Renal cortical epithelial cell (primary cell): ENCODE measurements around the gene TBC1D17. TPM values are rescaled to one million over a fixed set of nuclear protein-coding genes. Genes with fewer than 3 reads are reported as not detected.
A peak's percentile ranks its signal among the peaks of the same experiment; 100 is the strongest.
"Not testable (repeated sequence)": the region's sequence is repeated elsewhere in the genome, so short reads cannot be mapped to it uniquely, and the experiment has no call there.

ENCODE experiments used
- DNase-seq: peaks from one replicate; pipeline ENCODE4 v3.0.0-alpha.2; 2011; ENCODE audit warnings: low read depth
- total RNA-seq: library from RNA; depleted of rRNA; stranded (reverse); fragments of >200 nt; gene quantifications from 2 replicates; pipeline ENCODE4 v1.2.3, GENCODE V29; 2014

The TBC1D17 gene
- total RNA-seq, 1 donor from 2014 or later = 12.1 TPM

DNA sequence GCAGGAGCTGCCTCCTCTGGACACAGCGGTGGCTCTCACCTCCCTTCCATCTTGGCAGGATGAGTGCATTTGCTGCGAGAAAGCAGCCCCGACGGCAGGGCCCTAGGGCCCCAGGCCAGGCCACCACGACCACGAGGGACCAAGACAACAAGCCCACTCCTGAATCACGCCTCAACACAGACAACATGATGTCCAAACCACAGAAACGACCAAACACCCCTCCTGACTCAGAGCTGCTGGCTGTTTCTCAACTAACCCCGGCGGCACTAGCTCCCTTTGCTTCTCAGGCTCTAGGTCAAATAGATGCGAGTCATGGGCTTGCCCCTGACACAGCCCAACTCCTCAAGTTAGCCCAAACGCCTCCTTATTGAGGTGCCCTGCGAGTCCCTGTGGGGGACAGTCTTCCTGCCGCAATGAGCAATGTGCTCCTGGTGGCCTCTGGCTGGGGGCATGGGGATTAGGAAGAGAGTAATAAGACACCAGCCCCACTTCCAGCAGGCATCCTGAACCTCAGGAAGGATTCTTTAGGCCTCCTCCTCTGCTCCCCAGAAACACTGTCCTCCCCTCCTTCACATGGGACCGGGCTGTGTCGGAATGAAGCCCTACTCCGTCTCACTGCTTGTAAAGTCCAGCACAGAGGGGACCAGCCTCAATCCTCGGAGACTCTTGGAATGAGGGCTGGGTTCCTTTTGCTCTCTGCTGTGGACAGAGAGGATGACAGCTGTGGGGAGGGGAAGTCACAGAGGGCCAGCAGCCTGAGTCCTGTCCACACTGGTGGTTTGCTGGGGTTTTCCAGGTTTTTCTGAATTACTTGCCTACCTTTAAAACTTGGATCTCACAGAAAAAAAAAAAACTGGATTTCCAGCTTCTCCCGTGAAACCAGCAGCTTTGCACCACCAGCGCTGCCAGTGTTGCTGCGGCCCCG, 44.6 kb downstream of the TBC1D17 start:
- DNase-seq = peak; percentile 66

DNA sequence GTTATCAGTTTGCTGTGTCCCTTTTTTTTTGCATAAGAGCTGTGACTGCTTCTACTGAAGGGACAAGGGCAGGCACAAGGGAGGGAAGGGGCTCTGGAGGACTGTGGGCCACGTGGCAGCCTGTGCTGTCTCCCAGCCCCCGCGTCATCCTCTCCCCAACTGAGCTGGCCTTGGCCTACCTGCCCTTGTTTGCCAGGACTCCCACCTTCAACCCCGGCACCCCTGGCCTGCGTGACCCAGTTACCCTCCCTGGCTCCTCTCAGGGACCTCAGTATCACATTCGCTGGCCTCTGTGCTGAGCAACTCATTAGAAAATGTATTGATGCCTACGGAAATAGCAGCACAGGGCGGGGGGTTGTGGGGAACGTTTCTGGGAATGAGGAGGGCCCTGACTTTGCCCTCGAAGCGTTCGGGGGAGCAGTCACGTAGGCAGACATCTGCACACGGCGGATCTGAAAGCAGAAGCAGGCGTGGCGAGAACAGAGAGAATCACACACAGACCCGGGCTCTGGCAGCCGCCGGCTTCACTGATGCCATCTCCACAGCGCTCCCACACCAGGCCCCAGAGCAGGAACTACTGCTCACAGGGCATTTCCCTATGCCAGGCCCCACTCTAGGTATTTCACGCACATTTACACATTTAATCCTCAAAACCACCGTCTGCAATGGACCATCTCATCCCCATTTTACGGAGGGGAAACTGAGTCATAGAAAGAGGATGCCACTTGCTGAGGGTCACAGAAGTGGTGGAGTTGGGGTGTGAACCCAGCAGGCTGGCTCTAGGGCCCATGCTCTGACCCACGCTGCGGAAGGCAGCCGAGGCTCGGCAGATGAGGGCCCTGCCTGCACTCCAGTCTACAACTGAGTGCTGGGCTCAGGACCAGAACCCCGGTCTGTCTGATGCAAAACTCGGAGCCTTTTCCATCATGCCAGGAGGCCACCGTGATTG, 45.8 kb downstream of the TBC1D17 start:
- DNase-seq = no peak

DNA sequence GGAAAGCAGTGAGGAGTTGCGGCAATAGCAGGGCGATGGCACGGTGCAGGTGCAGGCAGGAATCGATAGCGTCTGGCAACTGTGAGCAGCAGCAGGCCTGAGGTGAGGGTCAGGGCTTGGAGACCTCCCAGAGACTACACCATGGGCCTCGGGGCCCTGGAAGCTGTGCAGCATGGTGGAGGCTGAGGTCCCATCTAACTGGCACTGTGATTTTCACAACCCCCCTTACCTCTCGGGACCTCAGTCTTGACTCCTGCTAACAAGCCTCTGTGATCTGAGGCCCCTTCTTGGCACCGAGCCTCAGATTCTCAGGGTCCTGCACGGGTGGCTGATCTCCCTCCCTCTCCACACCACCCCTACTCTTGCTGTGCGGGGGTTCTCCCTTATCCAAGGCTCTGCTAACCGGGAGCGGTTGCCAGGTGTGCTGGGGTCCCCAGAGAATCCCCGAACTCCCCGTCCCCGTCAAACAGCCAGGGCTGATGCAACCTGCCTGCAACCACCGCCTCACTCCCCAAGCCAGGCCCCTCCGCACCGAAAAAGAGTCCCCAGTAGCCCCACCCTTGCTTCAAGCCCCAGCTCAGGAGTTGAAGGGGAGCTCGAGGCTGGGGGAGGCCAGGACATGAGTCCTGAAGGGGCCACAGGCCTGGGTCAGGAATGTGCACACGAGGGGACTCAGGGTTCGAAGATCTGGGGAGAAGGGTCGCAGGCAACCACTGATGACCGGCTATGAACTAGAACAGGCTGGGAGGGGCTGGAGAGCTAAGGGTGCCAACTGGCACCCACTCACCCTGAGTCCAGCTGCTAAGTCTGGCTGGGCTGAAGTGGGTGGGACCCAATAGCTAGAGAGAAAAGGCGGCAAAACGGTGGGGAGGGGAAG, 46.7 kb downstream of the TBC1D17 start:
- DNase-seq = no peak

DNA sequence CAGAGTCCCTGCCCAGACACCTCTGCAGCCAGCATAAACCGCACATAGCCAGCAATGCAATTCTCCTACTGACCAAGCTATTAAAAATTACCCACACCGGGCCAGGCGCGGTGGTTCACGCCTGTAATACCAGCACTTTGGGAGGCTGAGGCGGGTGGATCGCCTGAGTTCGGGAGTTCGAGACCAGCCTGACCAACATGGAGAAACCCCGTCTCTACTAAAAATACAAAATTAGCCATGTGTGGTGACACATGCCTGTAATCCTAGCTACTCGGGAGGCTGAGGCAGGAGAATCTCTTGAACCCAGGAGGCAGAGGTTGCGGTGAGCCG, 47.3 kb downstream of the TBC1D17 start:
- DNase-seq = not testable (repeated sequence)

DNA sequence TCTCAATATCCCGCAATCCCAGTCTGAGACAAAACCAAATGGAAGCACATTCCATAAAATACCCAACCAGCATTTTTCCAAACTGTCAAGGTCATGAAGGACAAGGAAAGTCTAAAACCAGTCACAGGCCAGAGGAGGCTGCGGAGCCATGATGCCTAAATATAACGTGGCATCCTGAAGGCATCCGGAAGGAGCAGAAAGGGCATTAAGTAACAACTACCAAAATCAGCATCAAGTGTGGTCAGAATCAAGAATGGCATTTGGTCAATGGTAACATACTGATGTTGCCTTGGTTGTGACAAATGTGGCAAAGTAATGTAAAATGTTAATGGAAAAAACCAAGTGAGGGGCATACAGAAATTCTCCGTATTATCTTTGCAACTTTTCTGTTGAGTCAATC, 48.0 kb downstream of the TBC1D17 start:
- no peak for DNase-seq

DNA sequence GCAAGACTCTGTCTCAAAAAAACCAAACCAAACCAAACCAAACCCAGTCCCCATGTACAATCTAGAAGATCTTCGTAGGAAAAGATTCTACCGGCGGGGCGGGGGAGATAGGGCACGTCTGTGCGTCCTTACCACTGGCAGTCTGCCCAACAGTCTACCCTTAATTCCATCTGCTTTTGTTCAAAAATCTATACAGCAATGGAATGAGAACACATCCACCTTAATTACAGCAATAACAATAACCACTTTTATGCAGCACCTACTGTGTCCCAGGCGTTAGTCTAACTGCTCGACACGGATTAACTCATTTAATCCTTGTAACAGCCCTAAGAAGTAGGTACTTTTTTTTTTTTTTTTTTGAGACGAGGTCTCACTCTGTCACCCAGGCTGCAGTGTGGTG, 49.0 kb downstream of the TBC1D17 start:
- no peak for DNase-seq

DNA sequence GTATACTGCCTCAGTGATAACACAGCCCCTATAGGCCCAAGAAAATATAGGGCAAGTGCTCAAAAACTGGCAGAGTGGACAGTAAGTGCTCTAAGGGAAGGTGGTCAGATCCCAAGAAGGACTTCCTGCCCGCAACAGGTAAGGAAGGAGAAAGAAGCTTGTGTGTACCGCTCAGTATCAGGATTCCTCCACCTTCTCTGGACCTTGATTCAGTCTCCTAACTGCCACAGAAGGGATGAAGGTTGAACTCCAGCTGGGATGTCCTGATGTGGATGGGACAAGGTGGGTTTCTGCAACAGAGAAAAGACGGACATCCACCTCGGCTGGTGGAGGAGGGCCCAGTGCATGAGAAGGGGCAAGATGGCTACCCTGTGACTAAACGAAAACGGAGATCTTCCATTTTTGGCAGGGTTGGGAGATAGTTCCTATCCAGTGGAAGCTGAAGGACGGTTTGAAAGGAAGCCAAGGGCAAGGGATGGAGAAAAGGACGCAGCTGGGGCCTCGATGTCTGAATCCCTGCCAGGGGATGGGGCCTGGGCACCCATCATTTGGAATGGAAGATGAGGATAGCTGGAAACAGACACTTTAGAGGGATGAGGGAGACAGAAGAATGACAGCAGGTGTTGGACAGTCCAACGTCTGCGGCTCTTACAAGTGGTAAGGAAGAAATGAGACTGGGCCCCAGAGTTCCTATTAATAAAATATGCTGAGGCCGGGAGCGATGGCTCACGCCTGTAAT, 50.2 kb downstream of the TBC1D17 start:
- no peak for DNase-seq

DNA sequence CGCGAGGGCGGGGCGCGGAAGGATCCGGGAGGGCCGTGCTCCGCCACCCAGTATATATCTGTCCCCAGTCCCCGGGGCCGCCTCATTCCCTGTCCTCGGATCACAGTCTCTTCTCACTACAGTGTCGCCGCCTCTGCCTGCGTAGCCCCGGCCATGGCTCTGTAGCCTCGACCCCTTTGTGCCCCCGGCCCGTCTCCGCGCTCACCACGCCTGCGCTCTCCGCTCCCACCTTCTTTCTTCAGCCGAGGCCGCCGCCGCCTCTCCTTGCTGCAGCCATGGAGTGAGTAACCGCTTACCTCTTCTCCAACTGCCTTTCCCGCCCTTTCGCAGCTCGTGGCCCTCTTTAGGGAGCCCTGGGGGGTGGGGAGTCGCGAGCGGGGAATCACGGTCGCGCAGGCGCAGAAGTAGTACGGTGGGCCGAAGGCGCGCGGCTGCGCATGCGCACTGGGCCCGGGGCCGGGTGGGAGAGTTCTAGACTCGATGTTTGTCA, 51.7 kb downstream of the TBC1D17 start, which contains the start of the genes ATF5 and NUP62:
Gene ATF5, plus strand, starts transcription at position 85 of the 490 bp plus-strand sequence. CDS start 1,646 bp downstream, outside the sequence.
Gene NUP62, minus strand, starts transcription at position 384 of the 490 bp plus-strand sequence. CDS start 19,697 bp downstream, outside the sequence.
- peak; percentile 52 for DNase-seq

DNA sequence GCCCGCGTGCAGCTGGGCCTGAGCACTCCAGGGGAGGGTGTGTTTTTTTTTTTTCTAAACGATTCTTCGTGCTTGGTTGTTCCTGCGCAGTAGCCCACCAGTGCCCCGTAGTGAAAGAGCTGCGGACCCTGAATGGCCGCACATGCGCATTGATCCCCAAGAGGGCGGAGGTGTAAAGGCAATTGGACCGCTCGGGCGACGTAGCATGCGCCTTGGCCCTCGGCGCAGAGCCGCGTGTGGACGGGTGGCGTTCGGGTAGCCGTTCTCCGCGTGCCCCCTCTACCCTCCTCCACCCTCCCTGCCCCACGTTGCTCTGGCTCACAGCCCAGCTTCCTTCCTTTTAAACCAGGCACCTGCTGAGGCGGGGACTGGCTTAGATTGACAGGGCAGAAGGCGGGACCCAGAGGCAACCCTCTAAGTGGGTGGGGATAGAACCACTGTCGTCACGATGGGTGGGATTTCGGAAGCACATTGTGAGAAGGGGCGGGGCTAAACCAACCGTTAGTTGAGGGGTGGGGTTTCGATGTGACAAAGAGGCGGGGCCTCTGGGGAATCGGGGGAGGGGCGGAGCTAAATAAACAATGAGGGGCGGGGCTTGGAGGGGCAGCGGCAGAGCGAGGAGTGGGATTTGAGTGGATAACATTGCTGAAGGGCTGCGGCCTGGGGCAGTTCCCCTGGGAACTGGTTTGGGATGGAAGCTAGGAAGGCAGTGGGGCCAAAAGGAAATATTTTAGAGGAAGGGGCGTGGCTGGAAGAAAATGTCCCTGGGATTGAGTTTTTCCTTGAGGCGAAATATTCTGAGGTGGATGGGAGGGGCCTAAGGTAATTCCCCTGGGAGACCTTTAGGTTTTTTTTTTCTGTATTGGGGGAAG, 52.3 kb downstream of the TBC1D17 start:
- peak; percentile 93 for DNase-seq

DNA sequence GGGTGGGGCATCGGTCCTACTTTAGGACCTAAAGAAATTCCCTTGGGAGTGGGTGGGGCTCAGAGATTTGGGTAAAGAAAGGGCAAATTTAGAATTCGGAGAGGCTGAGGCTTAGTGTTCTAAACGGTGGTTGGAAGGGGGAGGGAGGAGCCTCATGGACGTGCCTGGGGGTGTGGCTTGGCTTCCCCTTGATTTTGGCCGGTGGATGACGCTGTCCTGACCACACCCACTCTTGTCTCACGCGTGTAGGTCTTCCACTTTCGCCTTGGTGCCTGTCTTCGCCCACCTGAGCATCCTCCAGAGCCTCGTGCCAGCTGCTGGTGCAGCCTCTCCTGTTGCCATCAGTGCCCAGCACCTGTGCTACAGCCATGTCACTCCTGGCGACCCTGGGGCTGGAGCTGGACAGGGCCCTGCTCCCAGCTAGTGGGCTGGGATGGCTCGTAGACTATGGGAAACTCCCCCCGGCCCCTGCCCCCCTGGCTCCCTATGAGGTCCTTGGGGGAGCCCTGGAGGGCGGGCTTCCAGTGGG, 53.0 kb downstream of the TBC1D17 start:
- DNase-seq = no peak

DNA sequence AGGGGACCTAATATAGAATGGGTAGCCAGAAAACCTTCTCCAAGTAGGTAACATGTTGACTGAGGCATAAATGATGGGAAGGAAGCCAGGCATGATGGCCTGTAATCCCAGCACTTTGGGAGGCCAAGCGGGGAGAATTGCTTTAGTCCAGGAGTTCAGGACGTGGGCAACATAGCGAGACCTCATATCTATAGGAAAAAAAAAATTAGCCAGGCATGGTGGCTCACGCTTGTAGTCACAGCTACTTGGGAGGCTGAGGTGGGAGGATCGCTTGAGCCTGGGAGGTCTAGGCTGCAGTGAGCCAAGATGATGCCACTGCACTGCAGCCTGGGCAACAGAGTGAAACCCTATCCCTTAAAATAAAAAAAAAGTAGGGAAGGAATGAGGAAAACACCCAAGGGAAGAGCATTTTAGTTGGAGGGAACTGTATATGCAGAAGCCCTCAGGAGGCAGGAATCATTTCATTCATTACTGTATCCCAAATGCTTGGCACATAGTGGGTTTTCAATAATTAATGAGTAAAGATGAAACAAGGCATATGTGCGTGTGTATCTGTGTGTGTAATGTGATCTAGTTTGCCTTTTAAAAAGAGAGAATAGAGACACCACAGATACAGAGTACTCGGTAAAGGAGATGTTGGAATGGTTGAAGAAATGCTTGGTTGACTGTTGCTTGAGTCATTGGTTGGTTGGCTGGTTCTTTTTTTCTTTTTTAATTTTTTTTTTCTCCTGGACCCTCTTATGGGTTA, 54.0 kb downstream of the TBC1D17 start:
- no peak for DNase-seq

DNA sequence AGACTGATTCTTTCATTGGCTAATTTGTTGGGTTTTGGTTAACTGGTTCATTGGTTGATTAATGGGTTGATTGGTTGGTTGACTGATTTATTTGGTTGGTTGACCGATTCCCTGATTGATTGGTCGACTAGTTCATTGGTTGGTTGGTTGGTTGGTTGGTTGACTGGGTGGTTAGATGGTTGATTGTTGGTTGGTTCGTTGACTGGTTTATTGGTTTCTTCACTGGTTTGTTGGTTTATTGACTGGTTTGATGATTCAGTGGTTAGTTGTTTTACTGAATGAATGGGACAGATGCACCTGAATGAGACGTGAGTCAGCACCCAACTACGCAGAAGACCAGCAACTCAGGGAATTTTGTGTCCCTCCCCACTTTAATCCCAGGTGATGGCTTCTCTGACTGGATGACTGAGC, 54.5 kb downstream of the TBC1D17 start:
- peak; percentile 79 for DNase-seq

DNA sequence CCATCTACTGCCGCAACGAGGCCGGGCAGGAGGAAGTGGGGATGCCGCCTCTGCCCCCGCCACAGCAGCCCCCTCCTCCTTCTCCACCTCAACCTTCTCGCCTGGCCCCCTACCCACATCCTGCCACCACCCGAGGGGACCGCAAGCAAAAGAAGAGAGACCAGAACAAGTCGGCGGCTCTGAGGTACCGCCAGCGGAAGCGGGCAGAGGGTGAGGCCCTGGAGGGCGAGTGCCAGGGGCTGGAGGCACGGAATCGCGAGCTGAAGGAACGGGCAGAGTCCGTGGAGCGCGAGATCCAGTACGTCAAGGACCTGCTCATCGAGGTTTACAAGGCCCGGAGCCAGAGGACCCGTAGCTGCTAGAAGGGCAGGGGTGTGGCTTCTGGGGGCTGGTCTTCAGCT, 55.2 kb downstream of the TBC1D17 start:
- no peak for DNase-seq

DNA sequence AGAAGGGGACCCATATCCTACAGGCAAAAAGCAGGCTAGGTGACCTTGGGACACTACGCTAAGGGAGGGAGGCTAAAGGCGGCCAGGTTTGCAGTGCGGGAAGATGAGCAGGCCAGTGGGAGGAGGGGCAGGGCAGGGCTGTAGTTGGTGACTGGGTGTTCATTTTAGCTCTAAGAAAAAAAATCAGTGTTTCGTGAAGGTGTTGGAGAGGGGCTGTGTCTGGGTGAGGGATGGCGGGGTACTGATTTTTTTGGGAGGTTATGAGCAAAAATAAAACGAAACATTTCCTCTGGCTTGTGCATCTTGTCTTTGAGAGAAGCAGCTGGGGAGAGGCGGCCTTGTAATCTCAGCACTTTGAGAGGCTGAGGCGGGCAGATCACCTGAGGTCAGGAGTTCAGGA, 56.1 kb downstream of the TBC1D17 start:
- DNase-seq = no peak

DNA sequence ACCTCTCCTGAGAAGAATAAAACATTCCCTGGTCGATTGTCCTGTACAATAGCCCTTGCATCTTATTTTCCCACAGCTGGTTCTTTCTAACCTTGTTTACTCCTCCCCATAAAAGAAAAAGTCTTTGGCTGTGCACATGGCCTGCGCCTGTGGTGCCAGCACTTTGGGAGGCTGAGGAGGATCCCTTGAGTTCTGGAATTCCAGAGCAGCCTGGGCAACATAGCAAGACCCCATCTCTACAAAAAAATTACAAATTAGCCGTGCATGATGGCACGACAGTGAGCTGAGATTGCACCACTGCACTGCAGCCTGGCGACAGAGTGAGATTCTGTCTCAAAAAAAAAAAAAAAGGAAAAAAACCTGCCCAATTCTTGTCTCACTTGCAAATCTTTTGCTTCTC, 59.0 kb downstream of the TBC1D17 start:
- no peak for DNase-seq

DNA sequence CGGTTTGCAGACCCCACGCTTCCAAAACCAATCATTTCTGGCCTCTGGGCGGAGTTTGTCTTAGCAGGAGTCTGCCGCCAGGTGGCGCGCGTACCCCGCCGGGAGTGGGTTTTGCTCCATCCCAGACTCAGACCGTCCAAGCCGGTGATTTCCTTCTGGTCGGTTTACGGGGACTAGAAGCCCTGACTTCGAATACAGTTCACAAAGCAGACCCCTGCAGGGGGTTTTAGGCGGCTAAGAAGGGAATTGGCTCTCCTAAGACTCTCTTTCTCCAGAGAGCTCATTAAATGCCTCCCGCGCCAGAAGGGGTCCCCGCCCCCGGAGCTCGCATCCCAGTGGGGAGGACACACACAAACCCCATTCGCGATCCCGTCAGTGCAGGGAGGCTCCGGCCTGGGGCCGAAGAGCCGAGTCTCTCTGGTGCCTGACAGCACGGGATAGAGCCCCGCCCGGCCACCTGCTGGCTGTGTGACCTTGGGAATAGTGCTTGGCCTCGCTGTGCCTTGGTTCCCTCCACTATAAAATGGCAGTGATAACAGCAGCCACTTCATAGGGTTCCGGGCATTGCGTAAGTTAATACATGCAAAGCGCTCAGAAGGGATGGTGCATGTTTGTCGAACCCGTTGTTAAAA, 60.4 kb downstream of the TBC1D17 start:
- DNase-seq = peak; percentile 31
